ENCODE data around the gene CD180.

Gene CD180

GRCh38 chr5:67135381-67135984 is 61.1 kb downstream of the CD180 start:
- no peak overlapping the region for H2BK15ac ChIP-seq (replicated peaks; ENCODE audit: low read depth)
- no peak overlapping the region for H3K9ac ChIP-seq (ENCODE audit: low read length)
- no CpG with 5 or more reads among the region's 6 CpGs for WGBS (ENCODE audit: extremely low coverage, insufficient coverage, low lambda C conversion rate)
- no peak overlapping the region for H3K56ac ChIP-seq (ENCODE audit: low read length)
- H3K18ac ChIP-seq (ENCODE audit: low read length) = no peak overlapping the region
- no peak overlapping the region for H2BK120ac ChIP-seq (ENCODE audit: low read depth, low read length)
- no peak overlapping the region for H2BK5ac ChIP-seq (ENCODE audit: low read length)
- no peak overlapping the region for H2AK5ac ChIP-seq (ENCODE audit: low read length)
- H3K4me2 ChIP-seq (ENCODE audit: low read length) = no peak overlapping the region
- H3K36me3 ChIP-seq (ENCODE audit: control insufficient read depth, insufficient read depth, low read length) = no peaks in the 10 kb centered on the region
- H4K8ac ChIP-seq (ENCODE audit: low read depth, low read length) = no peak overlapping the region
- H3K27ac ChIP-seq (ENCODE audit: low read depth, low read length) = no peak overlapping the region
- no peak overlapping the region for H3K4ac ChIP-seq (ENCODE audit: low read depth, low read length)
- H4K5ac ChIP-seq (ENCODE audit: low read length) = no peak overlapping the region
- H3K4me3 ChIP-seq (ENCODE audit: low read length) = no peak overlapping the region
- no peaks in the 10 kb centered on the region for H3K4me1 ChIP-seq (ENCODE audit: control insufficient read depth, low read depth, low read length)
- no peaks in the 10 kb centered on the region for H3K79me1 ChIP-seq (ENCODE audit: low read length)
- no peaks in the 10 kb centered on the region for H3K27me3 ChIP-seq (ENCODE audit: insufficient read depth, low read length, poor library complexity)
- H3K23ac ChIP-seq (ENCODE audit: low read length) = no peak overlapping the region
- DNase-seq = no peak
- H3K79me2 ChIP-seq (ENCODE audit: control insufficient read depth, insufficient read depth, low read length) = no peaks in the 10 kb centered on the region

GRCh38 chr5:67133776-67134175 is 62.8 kb downstream of the CD180 start:
- no peaks in the 10 kb centered on the region for H3K36me3 ChIP-seq (ENCODE audit: control insufficient read depth, insufficient read depth, low read length)
- no peaks in the 10 kb centered on the region for H3K27me3 ChIP-seq (ENCODE audit: insufficient read depth, low read length, poor library complexity)
- H2AK5ac ChIP-seq (ENCODE audit: low read length) = no peak overlapping the region
- no peak overlapping the region for H2BK15ac ChIP-seq (replicated peaks; ENCODE audit: low read depth)
- H4K8ac ChIP-seq (ENCODE audit: low read depth, low read length) = no peak overlapping the region
- H3K4me3 ChIP-seq (ENCODE audit: low read length) = no peak overlapping the region
- no peak overlapping the region for H2BK120ac ChIP-seq (ENCODE audit: low read depth, low read length)
- H3K4me1 ChIP-seq (ENCODE audit: control insufficient read depth, low read depth, low read length) = no peaks in the 10 kb centered on the region
- no peak overlapping the region for H3K9ac ChIP-seq (ENCODE audit: low read length)
- DNase-seq = no peak
- no peaks in the 10 kb centered on the region for H3K79me1 ChIP-seq (ENCODE audit: low read length)
- H3K18ac ChIP-seq (ENCODE audit: low read length) = no peak overlapping the region
- no peak overlapping the region for H2BK5ac ChIP-seq (ENCODE audit: low read length)
- H3K27ac ChIP-seq (ENCODE audit: low read depth, low read length) = no peak overlapping the region
- H3K56ac ChIP-seq (ENCODE audit: low read length) = no peak overlapping the region
- no CpG with 5 or more reads among the region's 3 CpGs for WGBS (ENCODE audit: extremely low coverage, insufficient coverage, low lambda C conversion rate)
- no peak overlapping the region for H3K23ac ChIP-seq (ENCODE audit: low read length)
- no peaks in the 10 kb centered on the region for H3K79me2 ChIP-seq (ENCODE audit: control insufficient read depth, insufficient read depth, low read length)
- H4K5ac ChIP-seq (ENCODE audit: low read length) = no peak overlapping the region
- no peak overlapping the region for H3K4ac ChIP-seq (ENCODE audit: low read depth, low read length)
- H3K4me2 ChIP-seq (ENCODE audit: low read length) = no peak overlapping the region

- H3K36me3 ChIP-seq (ENCODE audit: control insufficient read depth, insufficient read depth, low read length) = no peaks in the 10 kb centered on the region
- H3K27ac ChIP-seq (ENCODE audit: low read depth, low read length) = no peak overlapping the region
- H3K4ac ChIP-seq (ENCODE audit: low read depth, low read length) = no peak overlapping the region
- H3K79me1 ChIP-seq (ENCODE audit: low read length) = no peaks in the 10 kb centered on the region
- no peak overlapping the region for H3K23ac ChIP-seq (ENCODE audit: low read length)
- no peak for DNase-seq
- H3K27me3 ChIP-seq (ENCODE audit: insufficient read depth, low read length, poor library complexity) = no peaks in the 10 kb centered on the region
- no peaks in the 10 kb centered on the region for H3K4me1 ChIP-seq (ENCODE audit: control insufficient read depth, low read depth, low read length)
- H3K9ac ChIP-seq (ENCODE audit: low read length) = no peak overlapping the region
- no peak overlapping the region for H3K4me3 ChIP-seq (ENCODE audit: low read length)
- H2BK120ac ChIP-seq (ENCODE audit: low read depth, low read length) = no peak overlapping the region
- H4K8ac ChIP-seq (ENCODE audit: low read depth, low read length) = no peak overlapping the region
- no peak overlapping the region for H3K56ac ChIP-seq (ENCODE audit: low read length)
- no peak overlapping the region for H4K5ac ChIP-seq (ENCODE audit: low read length)
- no peak overlapping the region for H2BK5ac ChIP-seq (ENCODE audit: low read length)
- no peaks in the 10 kb centered on the region for H3K79me2 ChIP-seq (ENCODE audit: control insufficient read depth, insufficient read depth, low read length)
- no peak overlapping the region for H2AK5ac ChIP-seq (ENCODE audit: low read length)
- H3K18ac ChIP-seq (ENCODE audit: low read length) = no peak overlapping the region
- no CpG with 5 or more reads among the region's 2 CpGs for WGBS (ENCODE audit: extremely low coverage, insufficient coverage, low lambda C conversion rate)
- H3K4me2 ChIP-seq (ENCODE audit: low read length) = no peak overlapping the region
- no peak overlapping the region for H2BK15ac ChIP-seq (replicated peaks; ENCODE audit: low read depth)
Observed at GRCh38 chr5:67133217-67133616, 63.4 kb downstream of the CD180 start.

- no peak overlapping the region for H3K9ac ChIP-seq (ENCODE audit: low read length)
- no peak overlapping the region for H2BK15ac ChIP-seq (replicated peaks; ENCODE audit: low read depth)
- no peak overlapping the region for H4K8ac ChIP-seq (ENCODE audit: low read depth, low read length)
- H2BK120ac ChIP-seq (ENCODE audit: low read depth, low read length) = no peak overlapping the region
- no peak overlapping the region for H3K18ac ChIP-seq (ENCODE audit: low read length)
- no peak overlapping the region for H3K4ac ChIP-seq (ENCODE audit: low read depth, low read length)
- WGBS (ENCODE audit: extremely low coverage, insufficient coverage, low lambda C conversion rate) = no CpG with 5 or more reads among the region's 2 CpGs
- H4K5ac ChIP-seq (ENCODE audit: low read length) = no peak overlapping the region
- no peak overlapping the region for H3K56ac ChIP-seq (ENCODE audit: low read length)
- H3K4me1 ChIP-seq (ENCODE audit: control insufficient read depth, low read depth, low read length) = no peaks in the 10 kb centered on the region
- H2BK5ac ChIP-seq (ENCODE audit: low read length) = no peak overlapping the region
- no peak overlapping the region for H3K23ac ChIP-seq (ENCODE audit: low read length)
- no peaks in the 10 kb centered on the region for H3K27me3 ChIP-seq (ENCODE audit: insufficient read depth, low read length, poor library complexity)
- no peak for DNase-seq
- no peak overlapping the region for H3K4me3 ChIP-seq (ENCODE audit: low read length)
- no peaks in the 10 kb centered on the region for H3K36me3 ChIP-seq (ENCODE audit: control insufficient read depth, insufficient read depth, low read length)
- H3K79me1 ChIP-seq (ENCODE audit: low read length) = no peaks in the 10 kb centered on the region
- H2AK5ac ChIP-seq (ENCODE audit: low read length) = no peak overlapping the region
- no peaks in the 10 kb centered on the region for H3K79me2 ChIP-seq (ENCODE audit: control insufficient read depth, insufficient read depth, low read length)
- no peak overlapping the region for H3K27ac ChIP-seq (ENCODE audit: low read depth, low read length)
- no peak overlapping the region for H3K4me2 ChIP-seq (ENCODE audit: low read length)
Observed at GRCh38 chr5:67129768-67130167, 66.8 kb downstream of the CD180 start.

Data from mesendoderm (in vitro differentiated cells).